Hepatocyte (in vitro differentiated cells): ENCODE measurements around the gene SLC8A1. TPM values are rescaled to one million over a fixed set of nuclear protein-coding genes. Genes with fewer than 3 reads are reported as not detected.

Experiments
- DNase-seq: peaks from one replicate; pipeline ENCODE4 v3.0.0-alpha.2; 2016; ENCODE audit warnings: low spot score
- H2AFZ ChIP-seq: fragments of 200-600 bp; sonication (generic); 2 replicates; pipeline ENCODE4 v1.6.0; 2016; ENCODE audit warnings: antibody characterized with exemption, mild to moderate bottlenecking
- H3K27ac ChIP-seq: fragments of 200-600 bp; sonication (generic); 2 replicates; pipeline ENCODE4 v1.5.1; 2016; ENCODE audit warnings: mild to moderate bottlenecking
- H3K27me3 ChIP-seq: fragments of 200-600 bp; sonication (generic); 2 replicates; pipeline ENCODE4 v1.6.1; 2016
- H3K36me3 ChIP-seq: fragments of 200-600 bp; sonication (generic); replicated peaks from 2 replicates; pipeline ENCODE4 v1.5.1; 2016; ENCODE audit warnings: low read depth; ENCODE audit not compliant: insufficient read depth
- H3K4me1 ChIP-seq: fragments of 200-600 bp; sonication (generic); 2 replicates; pipeline ENCODE4 v1.5.1; 2016; ENCODE audit warnings: mild to moderate bottlenecking, moderate library complexity; ENCODE audit not compliant: insufficient read depth
- H3K4me2 ChIP-seq: fragments of 200-600 bp; sonication (generic); 2 replicates; pipeline ENCODE4 v1.6.0; 2016
- H3K4me3 ChIP-seq: fragments of 200-600 bp; sonication (generic); 2 replicates; pipeline ENCODE4 v1.5.1; 2016; ENCODE audit warnings: mild to moderate bottlenecking
- H3K79me2 ChIP-seq: fragments of 200-600 bp; sonication (generic); 2 replicates; pipeline ENCODE4 v1.6.0; 2017; ENCODE audit warnings: mild to moderate bottlenecking
- H3K9me2 ChIP-seq: fragments of 200-600 bp; sonication (generic); replicated peaks from 2 replicates; pipeline ENCODE4 v1.6.0; 2017; ENCODE audit warnings: mild to moderate bottlenecking; ENCODE audit not compliant: insufficient read depth
- H3K9me3 ChIP-seq: fragments of 200-600 bp; sonication (generic); 2 replicates; pipeline ENCODE4 v1.5.1; 2016; ENCODE audit warnings: low read depth, mild to moderate bottlenecking
- H4K20me1 ChIP-seq: fragments of 200-600 bp; sonication (generic); 2 replicates; pipeline ENCODE4 v1.6.0; 2016; ENCODE audit warnings: mild to moderate bottlenecking; ENCODE audit not compliant: insufficient read depth, poor library complexity, severe bottlenecking
- CTCF ChIP-seq: fragments of 200-600 bp; sonication (generic); IDR thresholded peaks from 2 replicates; pipeline ENCODE4 v1.5.1; 2016; ENCODE audit warnings: antibody characterized with exemption, mild to moderate bottlenecking; ENCODE audit not compliant: poor library complexity
- EZH2 ChIP-seq: fragments of 200-600 bp; sonication (generic); IDR thresholded peaks from 2 replicates; pipeline ENCODE4 v1.6.1; 2016; ENCODE audit warnings: antibody characterized with exemption, mild to moderate bottlenecking, borderline replicate concordance
- EZH2phosphoT487 ChIP-seq: fragments of 200-600 bp; sonication (generic); IDR thresholded peaks from one replicate; pipeline ENCODE4 v1.6.1; 2018; ENCODE audit warnings: antibody characterized with exemption, mild to moderate bottlenecking, low read depth, moderate library complexity; ENCODE audit not compliant: unreplicated experiment, severe bottlenecking
- WGBS: methylation state at CpG from one replicate; pipeline ENCODE4 v1.1.6; 2016; ENCODE audit warnings: low lambda C conversion rate; ENCODE audit errors: missing lambda C conversion rate; 5-methylcytosine and 5-hydroxymethylcytosine counted together
- polyA plus RNA-seq: library from polyadenylated mRNA; unstranded; fragments of >200 nt; fragmentation: Nextera tagmentation; extraction: Ambion mirVana; gene quantifications from 2 replicates; pipeline ENCODE4 v1.2.1, GENCODE V29; 2016
- total RNA-seq: library from RNA; depleted of rRNA; stranded (reverse); fragments of >200 nt; gene quantifications from 2 replicates; pipeline ENCODE4 v1.2.3, GENCODE V29; 2014

The SLC8A1 gene
- total and polyA plus RNA-seq, 2 experiments from 2014 or later, result 2.2 to 8.9 TPM

GRCh38 chr2:40257340-40258134 lies 194.4 kb downstream of the SLC8A1 start:
- Histone ChIP-seq H3K9me2 (no peaks in the 10 kb centered on the region), H3K4me2 (no peak overlapping the region), H4K20me1 (no peaks in the 10 kb centered on the region), H2AFZ (no peak overlapping the region), H3K4me1 (no peaks in the 10 kb centered on the region), H3K36me3 (no peaks in the 10 kb centered on the region), H3K79me2 (no peaks in the 10 kb centered on the region), H3K27ac (no peak overlapping the region), H3K9me3 (no peaks in the 10 kb centered on the region), H3K4me3 (no peak overlapping the region), H3K27me3 (no peaks in the 10 kb centered on the region)
- DNase-seq, result no peak
- WGBS, result 93% methylated on average over 7 of the region's 7 CpGs
- no peak for TF ChIP-seq EZH2

GRCh38 chr2:40256649-40257048 lies 195.2 kb downstream of the SLC8A1 start:
- no peak for TF ChIP-seq EZH2phosphoT487
- TF ChIP-seq EZH2, result no peak
- no peak for TF ChIP-seq CTCF
- Histone ChIP-seq H3K9me3 (no peaks in the 10 kb centered on the region), H3K9me2 (no peaks in the 10 kb centered on the region), H3K27ac (no peak overlapping the region), H4K20me1 (no peaks in the 10 kb centered on the region), H3K27me3 (no peaks in the 10 kb centered on the region), H3K79me2 (no peaks in the 10 kb centered on the region), H2AFZ (no peak overlapping the region), H3K4me2 (no peak overlapping the region), H3K4me1 (no peaks in the 10 kb centered on the region), H3K36me3 (no peaks in the 10 kb centered on the region), H3K4me3 (no peak overlapping the region)
- DNase-seq, result no peak

GRCh38 chr2:40256008-40256407 lies 195.9 kb downstream of the SLC8A1 start:
- 97% methylated on average over 6 of the region's 6 CpGs for WGBS
- Histone ChIP-seq H3K79me2 (no peaks in the 10 kb centered on the region), H4K20me1 (no peaks in the 10 kb centered on the region), H3K36me3 (no peaks in the 10 kb centered on the region), H3K4me3 (no peak overlapping the region), H3K27ac (no peak overlapping the region), H2AFZ (no peak overlapping the region), H3K4me1 (no peaks in the 10 kb centered on the region), H3K9me2 (no peaks in the 10 kb centered on the region), H3K9me3 (no peaks in the 10 kb centered on the region), H3K27me3 (no peaks in the 10 kb centered on the region), H3K4me2 (no peak overlapping the region)
- no peak for TF ChIP-seq EZH2phosphoT487
- no peak for TF ChIP-seq CTCF
- no peak for TF ChIP-seq EZH2
- no peak for DNase-seq

DNA sequence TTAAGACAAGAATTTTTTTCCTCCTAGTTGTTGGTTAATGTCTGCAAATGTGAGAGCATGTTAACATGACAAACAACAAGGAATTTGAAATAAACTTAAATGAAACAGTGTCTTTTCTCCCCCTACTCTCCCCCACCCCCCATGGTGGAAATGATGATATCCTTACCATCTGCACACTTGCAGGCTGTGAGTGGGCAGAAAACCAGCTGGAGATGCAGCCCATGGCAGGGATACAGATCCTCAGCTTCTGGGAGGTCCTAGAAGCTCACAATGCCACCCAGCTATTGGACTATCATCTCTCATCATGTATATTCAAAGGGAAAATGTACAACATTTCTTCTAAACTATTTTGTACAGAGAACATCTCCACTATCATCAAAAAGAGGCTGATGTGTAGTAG lies 196.8 kb downstream of the SLC8A1 start:
- Histone ChIP-seq H3K27ac (no peak overlapping the region), H3K4me3 (no peak overlapping the region), H4K20me1 (no peaks in the 10 kb centered on the region), H3K36me3 (no peaks in the 10 kb centered on the region), H3K4me2 (no peak overlapping the region), H3K27me3 (no peaks in the 10 kb centered on the region), H3K4me1 (no peaks in the 10 kb centered on the region), H3K9me2 (no peaks in the 10 kb centered on the region), H3K9me3 (no peaks in the 10 kb centered on the region), H3K79me2 (no peaks in the 10 kb centered on the region), H2AFZ (no peak overlapping the region)
- TF ChIP-seq EZH2, result no peak
- TF ChIP-seq EZH2phosphoT487, result no peak
- TF ChIP-seq CTCF, result no peak
- DNase-seq, result no peak
